IMR-90 (cell line): ENCODE data around the gene EIF2B2. TPM values are rescaled to one million over a fixed set of nuclear protein-coding genes. Genes with fewer than 3 reads are reported as not detected.

ENCODE experiments used
- ATAC-seq: fragments of 200-7000 bp; cut with Tn5 transposase; 2 replicates; pipeline ENCODE4 v1.9.1; 2020; ENCODE audit warnings: low read depth, mild to moderate bottlenecking, moderate library complexity
- BruUV-seq: library from RNA; stranded (reverse); fragments of 400-500 nt; replicated peaks from 2 replicates; lab custom pipeline; 2021; lab: Mats Ljungman, UMichigan
- CTCF ChIA-PET: fragments of 300-600 bp; formaldehyde crosslinking; extraction: SDS; loops from one replicate; lab custom pipeline; 2021; ENCODE audit warnings: antibody characterized with exemption; lab: Yijun Ruan, JAX
- POLR2A ChIA-PET: fragments of 300-600 bp; sonication (Branson Sonifier 250); formaldehyde crosslinking; loops from one replicate; lab custom pipeline; 2022; ENCODE audit warnings: antibody characterized with exemption; ENCODE audit not compliant: unreplicated experiment; lab: Charles Lee
- DNase-seq: peaks from one replicate; pipeline ENCODE4 v3.0.0; 2013
- H2AFZ ChIP-seq: replicated peaks from 2 replicates; pipeline ENCODE3; 2013; ENCODE audit warnings: low read length, mild to moderate bottlenecking; ENCODE audit not compliant: poor library complexity
- H2AK5ac ChIP-seq: 2 replicates; pipeline ENCODE4 v1.6.1; 2013; ENCODE audit warnings: low read depth, low read length, inconsistent platforms
- H2AK9ac ChIP-seq: replicated peaks from 2 replicates; pipeline ENCODE3; 2013; ENCODE audit warnings: mild to moderate bottlenecking, low read depth, low read length, moderate library complexity; ENCODE audit not compliant: poor library complexity
- H2BK120ac ChIP-seq: 2 replicates; pipeline ENCODE4 v1.6.1; 2013; ENCODE audit warnings: low read depth, low read length, inconsistent platforms
- H2BK15ac ChIP-seq: 3 replicates; pipeline ENCODE4 v1.6.1; 2013; ENCODE audit warnings: low read depth, low read length, inconsistent platforms
- H2BK20ac ChIP-seq: 2 replicates; pipeline ENCODE4 v1.6.1; 2013; ENCODE audit warnings: low read depth, mild to moderate bottlenecking, inconsistent platforms, low read length, moderate library complexity
- H2BK5ac ChIP-seq: 2 replicates; pipeline ENCODE4 v1.6.1; 2013; ENCODE audit warnings: mild to moderate bottlenecking, low read depth, low read length, inconsistent platforms; ENCODE audit not compliant: poor library complexity, severe bottlenecking
- H3K14ac ChIP-seq: replicated peaks from 2 replicates; pipeline ENCODE4 v1.6.1; 2013; ENCODE audit warnings: low read depth, low read length, inconsistent platforms
- H3K18ac ChIP-seq: 2 replicates; pipeline ENCODE4 v1.6.1; 2013; ENCODE audit warnings: low read depth, low read length, control low read depth
- H3K23ac ChIP-seq: 2 replicates; pipeline ENCODE4 v1.6.1; 2013; ENCODE audit warnings: low read depth, low read length, inconsistent platforms
- H3K27ac ChIP-seq: 2 replicates; pipeline ENCODE4 v1.5.1; 2013; ENCODE audit warnings: mild to moderate bottlenecking, control low read depth, low read length; ENCODE audit not compliant: insufficient read depth
- H3K27me3 ChIP-seq: 2 replicates; pipeline ENCODE4 v1.6.1; 2013; ENCODE audit warnings: low read length; ENCODE audit not compliant: control insufficient read depth, insufficient read depth
- H3K36me3 ChIP-seq: 2 replicates; pipeline ENCODE4 v1.6.1; 2013; ENCODE audit warnings: low read length, mixed read lengths; ENCODE audit not compliant: control insufficient read depth, insufficient read depth
- H3K4ac ChIP-seq: 2 replicates; pipeline ENCODE4 v1.6.1; 2013; ENCODE audit warnings: low read depth, low read length, inconsistent platforms
- H3K4me1 ChIP-seq: 2 replicates; pipeline ENCODE4 v1.6.1; 2013; ENCODE audit warnings: low read length, mixed read lengths; ENCODE audit not compliant: control insufficient read depth, insufficient read depth
- H3K4me2 ChIP-seq: 2 replicates; pipeline ENCODE4 v1.6.1; 2013; ENCODE audit warnings: low read depth, mild to moderate bottlenecking, control low read depth, low read length, moderate library complexity
- H3K4me3 ChIP-seq: 2 replicates; pipeline ENCODE4 v1.5.1; 2013; ENCODE audit warnings: low read depth, mild to moderate bottlenecking, control low read depth, low read length, moderate library complexity; ENCODE audit not compliant: insufficient read depth
- H3K56ac ChIP-seq: 2 replicates; pipeline ENCODE4 v1.6.1; 2013; ENCODE audit warnings: low read length, inconsistent platforms; ENCODE audit not compliant: insufficient read depth; ENCODE audit errors: extremely low read depth
- H3K79me1 ChIP-seq, 2 experiments: 2 replicates each; pipeline ENCODE4 v1.6.1; 2013; ENCODE audit warnings: low read length in 2 of 2, inconsistent platforms in 1 of 2, low read depth in 1 of 2
- H3K9ac ChIP-seq: 2 replicates; pipeline ENCODE4 v1.6.1; 2013; ENCODE audit warnings: low read depth, low read length, control low read depth
- H3K9me1 ChIP-seq: 2 replicates; pipeline ENCODE4 v1.6.1; 2013; ENCODE audit warnings: low read length, inconsistent platforms; ENCODE audit not compliant: insufficient read depth
- H3K9me3 ChIP-seq: 2 replicates; pipeline ENCODE4 v1.6.1; 2013; ENCODE audit warnings: low read length; ENCODE audit not compliant: control insufficient read depth, insufficient read depth
- H4K20me1 ChIP-seq: 2 replicates; pipeline ENCODE4 v1.6.1; 2013; ENCODE audit warnings: low read length, inconsistent platforms; ENCODE audit not compliant: insufficient read depth
- H4K5ac ChIP-seq: 2 replicates; pipeline ENCODE4 v1.6.1; 2013; ENCODE audit warnings: mild to moderate bottlenecking, low read depth, low read length, control low read depth
- H4K8ac ChIP-seq, 2 experiments: 2 replicates each; pipeline ENCODE4 v1.6.1; 2013; ENCODE audit warnings: low read depth in 2 of 2, low read length in 2 of 2, control low read depth in 1 of 2, inconsistent platforms in 1 of 2
- H4K91ac ChIP-seq: 2 replicates; pipeline ENCODE4 v1.6.1; 2013; ENCODE audit warnings: low read depth, low read length, inconsistent platforms; ENCODE audit not compliant: insufficient read depth
- BHLHE40 ChIP-seq: fragments of 150-350 bp; IDR thresholded peaks from 2 replicates; pipeline ENCODE4 v1.6.1; 2016; ENCODE audit warnings: mild to moderate bottlenecking, low read depth, low read length
- CEBPB ChIP-seq: IDR thresholded peaks from 2 replicates; pipeline ENCODE4 v1.6.1; 2012; ENCODE audit warnings: low read depth, low read length, improper control_type of control experiment
- CHD1 ChIP-seq: IDR thresholded peaks from 2 replicates; pipeline ENCODE4 v1.6.1; 2012; ENCODE audit warnings: low read depth, low read length, improper control_type of control experiment
- CTCF ChIP-seq: conservative IDR thresholded peaks from 2 replicates; pipeline ENCODE4 v1.5.1; 2012; ENCODE audit warnings: mild to moderate bottlenecking, low read depth, low read length, improper control_type of control experiment
- ELK1 ChIP-seq: fragments of 150-350 bp; IDR thresholded peaks from 2 replicates; pipeline ENCODE4 v1.6.1; 2016; ENCODE audit warnings: low read depth, mild to moderate bottlenecking, low read length, moderate library complexity, borderline replicate concordance
- FOS ChIP-seq: fragments of 150-350 bp; IDR thresholded peaks from 2 replicates; pipeline ENCODE4 v1.6.1; 2016; ENCODE audit warnings: low read depth, low read length
- MAFK ChIP-seq: IDR thresholded peaks from 2 replicates; pipeline ENCODE4 v1.6.1; 2012; ENCODE audit warnings: low read depth, low read length, improper control_type of control experiment
- MAZ ChIP-seq: IDR thresholded peaks from 2 replicates; pipeline ENCODE4 v1.6.1; 2012; ENCODE audit warnings: low read depth, mild to moderate bottlenecking, low read length, improper control_type of control experiment, moderate library complexity, borderline replicate concordance
- MXI1 ChIP-seq: IDR thresholded peaks from 2 replicates; pipeline ENCODE4 v1.6.1; 2012; ENCODE audit warnings: low read depth, mild to moderate bottlenecking, low read length, moderate library complexity, borderline replicate concordance
- NFE2L2 ChIP-seq: fragments of 150-350 bp; IDR thresholded peaks from 2 replicates; pipeline ENCODE4 v1.6.1; 2016; ENCODE audit warnings: low read depth, mild to moderate bottlenecking, low read length
- POLR2A ChIP-seq: IDR thresholded peaks from 2 replicates; pipeline ENCODE4 v1.6.1; 2012; ENCODE audit warnings: mild to moderate bottlenecking, low read depth, low read length
- RAD21 ChIP-seq: IDR thresholded peaks from 2 replicates; pipeline ENCODE4 v1.6.1; 2012; ENCODE audit warnings: low read length, improper control_type of control experiment
- RCOR1 ChIP-seq: IDR thresholded peaks from 2 replicates; pipeline ENCODE4 v1.6.1; 2012; ENCODE audit warnings: mild to moderate bottlenecking, low read length, improper control_type of control experiment; ENCODE audit not compliant: insufficient replicate concordance
- RFX5 ChIP-seq: IDR thresholded peaks from 2 replicates; pipeline ENCODE4 v1.8.0; 2012; ENCODE audit warnings: low read depth, mild to moderate bottlenecking, low read length, moderate library complexity
- SMC3 ChIP-seq: fragments of 150-350 bp; IDR thresholded peaks from 2 replicates; pipeline ENCODE4 v1.6.1; 2016; ENCODE audit warnings: low read depth, mild to moderate bottlenecking, antibody characterized with exemption, low read length, moderate library complexity
- USF2 ChIP-seq: fragments of 150-350 bp; IDR thresholded peaks from 2 replicates; pipeline ENCODE4 v1.6.1; 2017; ENCODE audit warnings: mild to moderate bottlenecking, antibody characterized with exemption, low read length, low read depth
- WGBS, 2 experiments: methylation state at CpG; one replicate each; pipeline versions ENCODE4 v1.1.5 to v1.1.7; 2013; ENCODE audit warnings: missing lambda C conversion rate in 2 of 2; ENCODE audit not compliant: insufficient read length in 1 of 2; ENCODE audit errors: extremely low coverage in 2 of 2; 5-methylcytosine and 5-hydroxymethylcytosine counted together
- dilution Hi-C: fragments of 300-500 bp; cut with HindIII; formaldehyde crosslinking; loops from one replicate; pipeline ENCODE4 v1.14.3; 2018; ENCODE audit warnings: low sequenced_read_pairs; ENCODE audit not compliant: unreplicated experiment
- in situ Hi-C: fragments of 300-500 bp; cut with MboI; formaldehyde crosslinking; loops from 3 replicates; pipeline ENCODE4 v1.14.3; 2019; ENCODE audit warnings: low sequenced_read_pairs, inconsistent platforms, mixed read lengths
- intact Hi-C: fragments of 100-400 bp; cut with micrococcal nuclease; formaldehyde crosslinking; loops from 2 replicates; pipeline ENCODE4 v1.10.0; 2022
- polyA plus RNA-seq, 3 experiments: library from polyadenylated mRNA; depleted of rRNA; stranded (reverse); fragments of >200 nt; gene quantifications; 2 replicates each; pipeline ENCODE4 v1.2.3, GENCODE V29; 2012; ENCODE audit warnings: low replicate concordance in 1 of 3
- total RNA-seq: library from RNA; depleted of rRNA; stranded (reverse); fragments of >200 nt; gene quantifications from 2 replicates; pipeline ENCODE4 v1.2.3, GENCODE V29; 2012

The EIF2B2 gene
- total and polyA plus RNA-seq, 2 of the 4 experiments (the other 2 are of a cell fraction), result 63.6 to 70.1 TPM

- TF ChIP-seq NFE2L2 (no peak), MXI1 (no peak), RFX5 (no peak), ELK1 (no peak), USF2 (no peak), MAFK (no peak), RAD21 (no peak), SMC3 (no peak), RCOR1 (no peak), CEBPB (no peak), BHLHE40 (no peak), POLR2A (no peak), FOS (no peak), CTCF (no peak), MAZ (no peak), CHD1 (no peak)
- ATAC-seq, result no peak; the same call in 1 of the 2 replicates
- Histone ChIP-seq H3K4ac (no peak overlapping the region), H3K9me3 (no peaks in the 10 kb centered on the region), H3K9me1 (0 out of 2 replicates have a peak, but pooled peaks cover 3% of the 10 kb centered on the region), H2AK5ac (no peak overlapping the region), H3K18ac (no peak overlapping the region), H2BK120ac (no peak overlapping the region), H2AFZ (peak overlapping the region; percentile 51), H3K27me3 (peaks cover 12% of the 10 kb centered on the region), H4K5ac (no peak overlapping the region), H2BK20ac (no peak overlapping the region), H4K91ac (no peak overlapping the region), H3K4me2 (no peak overlapping the region), H3K14ac (no peak overlapping the region), H3K79me1 (no peaks in the 10 kb centered on the region), H3K36me3 (no peaks in the 10 kb centered on the region), H3K4me3 (no peak overlapping the region), H3K4me1 (peaks cover 1% of the 10 kb centered on the region; the same call in 1 of the 2 replicates), H2BK15ac (no peak overlapping the region), H3K9ac (no peak overlapping the region), H3K56ac (no peak overlapping the region), H4K8ac (no peak overlapping the region), H3K23ac (no peak overlapping the region), H4K20me1 (no peaks in the 10 kb centered on the region), H2BK5ac (no peak overlapping the region), H2AK9ac (no peak overlapping the region), H3K27ac (no peak overlapping the region)
- in situ Hi-C loops (no loop called here), intact Hi-C loops (no loop called here), dilution Hi-C loops (no loop called here)
- ChIA-PET POLR2A (no interaction called here), CTCF (no interaction called here)
- BruUV-seq, result no TSS peak
- DNase-seq, result no peak
- 64% methylated on average over 5 of the region's 15 CpGs; no CpG with 5 or more reads in 1 of the 2 experiments for WGBS, 2 experiments
Observed at GRCh38 chr14:74974364-74975058, 28.2 kb upstream of the EIF2B2 start.
